Cerebellar nuclear complex (tissue), 1 donor: ENCODE results near the gene MMUT.
"Not testable (repeated sequence)": the region's sequence is repeated elsewhere in the genome, so short reads cannot be mapped to it uniquely, and the experiment has no call there.

Source experiments
- DNase-seq, 2 experiments: peaks; one replicate each; lab custom pipeline; 2025; lab: John Stamatoyannopoulos, UW

The MMUT gene

GRCh38 chr6:49423817-49424216, 39.2 kb downstream of the MMUT start:
- no peak for DNase-seq

DNA sequence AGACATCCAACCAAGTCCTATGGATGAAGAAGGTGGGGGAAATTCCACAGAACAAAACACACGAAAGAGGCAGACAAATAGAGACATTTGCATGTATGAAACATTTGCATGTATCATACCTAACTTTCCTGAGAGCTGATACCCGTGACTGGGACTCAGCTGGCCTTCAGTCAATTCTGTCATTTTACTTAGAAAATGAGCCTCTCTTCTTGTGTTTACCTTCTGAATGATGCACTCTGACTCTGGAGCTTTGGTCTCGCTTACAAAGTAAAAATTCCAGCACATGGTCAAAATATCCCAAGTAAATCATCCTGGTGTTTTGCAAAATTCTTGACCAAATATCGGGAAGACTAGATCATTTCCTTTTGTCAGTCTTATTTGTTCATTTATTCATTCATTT, 46.9 kb downstream of the MMUT start:
- DNase-seq = no peak

- no peak for DNase-seq
Observed at GRCh38 chr6:49415358-49415757, 47.7 kb downstream of the MMUT start.

DNA sequence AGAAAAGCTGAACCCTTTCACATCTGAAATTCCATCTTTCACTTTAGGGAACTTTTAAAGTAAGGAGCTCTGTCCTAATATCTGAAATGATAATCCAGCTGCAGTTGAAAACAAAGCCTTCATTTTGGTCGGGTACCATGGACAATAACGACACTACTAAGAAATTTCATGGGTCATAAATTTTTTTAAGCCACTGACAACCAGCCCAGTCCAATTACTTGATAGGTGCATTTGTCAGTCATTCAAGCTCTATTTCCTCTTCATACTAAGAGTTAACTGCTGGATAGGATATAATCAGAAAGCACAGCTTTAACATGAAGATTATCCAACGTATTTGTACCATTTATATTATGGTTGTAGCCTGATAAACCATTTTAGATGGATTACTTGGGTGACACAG, 52.5 kb downstream of the MMUT start:
- no peak for DNase-seq

GRCh38 chr6:49409951-49410542, 53.0 kb downstream of the MMUT start:
- DNase-seq = no peak

DNA sequence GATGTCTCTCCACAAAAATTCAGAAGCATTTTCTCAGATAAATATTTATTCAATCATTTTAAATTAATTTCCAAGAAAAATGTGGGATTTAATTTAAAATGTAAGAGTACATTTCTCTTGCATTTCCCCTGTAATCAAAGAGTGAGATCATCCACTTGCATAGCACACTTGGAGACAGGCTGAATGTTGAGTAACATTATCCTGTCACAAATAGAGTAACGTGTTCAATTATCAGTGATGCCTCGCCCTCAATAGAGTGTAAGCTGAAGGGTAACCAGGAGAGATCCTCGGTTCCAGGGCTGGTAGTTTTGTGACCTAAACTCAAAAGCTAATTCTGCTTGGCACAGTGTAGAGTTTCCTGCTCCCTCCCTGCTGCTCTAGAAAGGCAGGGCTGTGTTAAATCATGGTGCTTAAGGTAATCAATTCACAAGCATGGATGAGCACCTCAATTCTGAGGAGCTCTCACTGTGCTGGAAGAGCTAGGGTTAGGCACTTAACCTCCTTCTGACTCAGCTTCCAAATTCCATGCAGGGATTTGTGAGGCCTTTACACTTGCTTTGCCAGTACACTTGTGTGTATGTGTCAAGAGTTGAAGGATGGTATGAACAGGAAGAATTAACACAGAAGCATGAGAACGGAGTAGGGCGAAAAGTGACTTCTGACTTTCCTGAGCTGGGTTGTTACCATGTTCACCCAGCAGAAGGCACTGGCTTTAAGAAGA, 56.6 kb downstream of the MMUT start:
- DNase-seq = no peak

DNA sequence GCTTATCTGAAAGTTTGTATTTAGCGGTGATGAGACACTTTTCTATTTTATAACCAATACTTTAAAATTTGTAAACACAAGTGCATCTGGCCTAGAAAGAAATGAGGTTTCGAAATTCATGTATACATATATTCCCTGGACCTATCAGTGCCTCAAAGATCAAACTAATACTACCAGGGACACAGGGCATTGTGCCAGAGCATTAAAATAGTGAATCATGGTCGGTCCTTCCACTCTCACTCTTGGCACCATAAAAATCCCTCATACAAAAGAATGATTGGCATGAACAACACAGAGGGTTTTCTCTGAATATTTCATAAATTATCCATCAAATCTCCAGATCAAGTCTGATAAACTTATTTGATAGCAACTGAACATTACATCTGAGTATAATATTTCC, 62.0 kb downstream of the MMUT start:
- DNase-seq = no peak

GRCh38 chr6:49386667-49387508, 76.2 kb downstream of the MMUT start:
- not testable (repeated sequence) for DNase-seq

- DNase-seq = no peak
Observed at GRCh38 chr6:49384904-49385303, 78.1 kb downstream of the MMUT start.
